Endodermal cell (in vitro differentiated cells): Measurements from ENCODE around the gene CAMK2A. TPM values are rescaled to one million over a fixed set of nuclear protein-coding genes. Genes with fewer than 3 reads are reported as not detected.

Source experiments
- DNase-seq: peaks from one replicate; pipeline ENCODE4 v3.0.0-alpha.2; 2017
- H3K27ac ChIP-seq: 2 replicates; pipeline ENCODE4 v1.5.1; 2013; ENCODE audit warnings: mild to moderate bottlenecking, low read depth, low read length, moderate library complexity
- H3K27me3 ChIP-seq: 2 replicates; pipeline ENCODE4 v1.6.1; 2013; ENCODE audit warnings: mild to moderate bottlenecking, low read length, moderate library complexity; ENCODE audit not compliant: insufficient read depth, control insufficient read depth, poor library complexity, severe bottlenecking
- H3K36me3 ChIP-seq: 2 replicates; pipeline ENCODE4 v1.7.0; 2013; ENCODE audit warnings: mild to moderate bottlenecking, low read length, moderate library complexity; ENCODE audit not compliant: control insufficient read depth, insufficient read depth
- H3K4me1 ChIP-seq: one replicate; pipeline ENCODE4 v1.7.0; 2013; ENCODE audit warnings: low read length; ENCODE audit not compliant: control insufficient read depth, insufficient read depth
- H3K4me3 ChIP-seq: 2 replicates; pipeline ENCODE4 v1.5.1; 2013; ENCODE audit warnings: mild to moderate bottlenecking, low read length, moderate library complexity
- H3K9ac ChIP-seq: 2 replicates; pipeline ENCODE4 v1.6.1; 2013; ENCODE audit warnings: mild to moderate bottlenecking, low read length, moderate library complexity; ENCODE audit not compliant: poor library complexity, severe bottlenecking; ENCODE audit errors: extremely low read depth
- H3K9me3 ChIP-seq: 2 replicates; pipeline ENCODE4 v1.6.1; 2013; ENCODE audit warnings: mild to moderate bottlenecking, low read length, moderate library complexity; ENCODE audit not compliant: control insufficient read depth
- H3K27ac Mint-ChIP-seq: 2 replicates; pipeline ENCODE4 v1.8.0; 2020; ENCODE audit warnings: mixed read lengths
- H3K27me3 Mint-ChIP-seq: 2 replicates; pipeline ENCODE4 v1.8.0; 2021; ENCODE audit warnings: mild to moderate bottlenecking, mixed read lengths; ENCODE audit not compliant: insufficient read depth
- H3K36me3 Mint-ChIP-seq: 2 replicates; pipeline ENCODE4 v1.8.0; 2020; ENCODE audit warnings: low read depth, mixed read lengths
- H3K4me1 Mint-ChIP-seq: 2 replicates; pipeline ENCODE4 v1.8.0; 2020; ENCODE audit warnings: mixed read lengths
- H3K4me3 Mint-ChIP-seq: 2 replicates; pipeline ENCODE4 v1.8.0; 2020; ENCODE audit warnings: mild to moderate bottlenecking, moderate library complexity, mixed read lengths
- H3K9me3 Mint-ChIP-seq: 2 replicates; pipeline ENCODE4 v1.8.0; 2020; ENCODE audit warnings: mild to moderate bottlenecking, mixed read lengths
- WGBS, 2 experiments: methylation state at CpG; one replicate each; pipeline versions ENCODE4 v1.1.5 to v1.1.7; 2013; ENCODE audit warnings: missing lambda C conversion rate in 2 of 2, mixed read lengths in 1 of 2; ENCODE audit not compliant: insufficient coverage in 1 of 2, insufficient read length in 1 of 2; 5-methylcytosine and 5-hydroxymethylcytosine counted together
- long read RNA-seq, 4 experiments: library from polyadenylated mRNA in 2 of 4; library from RNA in 1 of 4; library from capped mRNA in 1 of 4; stranded (forward) in 3 of 4; unstranded in 1 of 4; transcript quantifications; one replicate each; pipeline ENCODE4 v2.0.0, GENCODE V29; 2020 to 2021; ENCODE audit warnings: inconsistent platforms in 1 of 4
- polyA plus RNA-seq, 2 experiments: library from polyadenylated mRNA; stranded (reverse); fragments of 50-300 nt; gene quantifications; one replicate each; pipeline ENCODE4 v1.2.3, GENCODE V29; 2013
- total RNA-seq, 2 donors: library from RNA; stranded (reverse); fragmentation: NEBNext Ultra II Directional in 1 of 2; extraction: Animal tissue kit (Norgen Biotek cat#: 25700) in 1 of 2; gene quantifications; 2 replicates in 1 of 2; 3 replicates in 1 of 2; pipeline ENCODE4 v1.2.1, GENCODE V29; 2021
- TF ChIP-seq, protein P1 (sequence below): fragments of 200-600 bp; sonication (generic); conservative IDR thresholded peaks from 2 replicates; pipeline ENCODE4 v1.5.0; 2021; ENCODE audit warnings: antibody characterized with exemption, mild to moderate bottlenecking

Gene CAMK2A
- under 1 TPM; 0.31 to 0.49 TPM for total RNA-seq
- 1.6 TPM for polyA plus RNA-seq (2013, experiment 1 of 2)
- polyA plus RNA-seq (2013, experiment 2 of 2) = 1.6 TPM
- long read RNA-seq, experiment 1 = 0 reads
- long read RNA-seq, experiment 2, partial matches to known transcripts = 0 of 1 reads
- long read RNA-seq, experiment 2, other reads (novel, unspliced or antisense) = 1 of 1 reads
- long read RNA-seq, experiment 3 = 0 reads
- long read RNA-seq, experiment 4 = 0 reads

DNA sequence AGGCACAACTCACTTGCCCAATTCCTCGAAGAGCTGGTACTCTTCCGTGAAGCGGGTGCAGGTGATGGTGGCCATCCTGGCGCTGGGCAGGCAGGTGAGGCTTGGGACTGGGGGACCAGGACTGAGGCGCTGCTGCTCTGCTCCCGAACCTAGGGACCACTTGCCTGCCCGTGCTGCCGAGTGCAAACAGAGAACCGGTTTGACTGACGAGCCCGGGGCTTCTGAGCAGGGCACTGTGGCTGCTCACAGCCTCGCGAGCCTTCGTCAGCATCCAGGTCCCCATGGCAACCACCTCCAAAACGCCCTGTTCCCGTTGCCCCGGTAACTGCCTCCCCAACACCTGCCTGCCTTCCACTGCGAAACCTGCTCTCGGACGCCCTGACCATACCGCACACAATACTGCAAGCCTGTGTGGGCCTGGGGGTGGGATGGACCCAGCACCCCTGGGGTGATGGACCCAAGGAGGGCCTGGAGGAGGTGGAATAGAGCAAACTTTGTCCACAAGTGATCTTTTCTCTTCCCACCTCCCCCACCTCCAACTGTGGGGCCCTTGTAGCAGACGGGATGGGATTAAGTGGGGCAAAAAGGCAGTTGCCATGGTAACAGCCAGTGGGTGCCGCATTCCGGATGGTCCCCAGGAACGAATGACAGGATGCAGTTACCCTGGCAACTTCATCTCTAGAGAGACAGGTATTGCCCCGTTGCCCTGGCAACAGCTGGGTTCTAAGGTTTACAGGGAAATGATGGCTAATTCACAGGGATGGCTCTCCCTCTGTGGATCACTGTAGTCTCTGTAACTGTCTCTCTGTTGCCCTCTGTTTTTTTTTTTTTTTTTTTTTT lies at the start of gene CAMK2A:
TSS of gene CAMK2A (minus strand) at position 223 of the 840 bp plus-strand sequence. CDS start at position 75, 148 bp downstream.
- no peak within 1 kb of the TSS for H3K27ac Mint-ChIP-seq
- Histone ChIP-seq H3K9me3 (no peaks in the 10 kb centered on the region), H3K4me1 (no peaks in the 10 kb centered on the region), H3K9ac (no peak within 1 kb of the TSS), H3K4me3 (no peak within 1 kb of the TSS), H3K27ac (no peak within 1 kb of the TSS), H3K36me3 (no peaks in the 10 kb centered on the region), H3K27me3 (peaks cover 18% of the 10 kb centered on the region)
- 59 to 69% methylated on average over 15 to 26 of the region's 26 CpGs for WGBS, 2 experiments
- H3K9me3 Mint-ChIP-seq = no peaks in the 10 kb centered on the region
- peak; percentile 71 for DNase-seq
- peaks cover 3% of the 10 kb centered on the region for H3K4me1 Mint-ChIP-seq
- TF ChIP-seq, protein P1, sequence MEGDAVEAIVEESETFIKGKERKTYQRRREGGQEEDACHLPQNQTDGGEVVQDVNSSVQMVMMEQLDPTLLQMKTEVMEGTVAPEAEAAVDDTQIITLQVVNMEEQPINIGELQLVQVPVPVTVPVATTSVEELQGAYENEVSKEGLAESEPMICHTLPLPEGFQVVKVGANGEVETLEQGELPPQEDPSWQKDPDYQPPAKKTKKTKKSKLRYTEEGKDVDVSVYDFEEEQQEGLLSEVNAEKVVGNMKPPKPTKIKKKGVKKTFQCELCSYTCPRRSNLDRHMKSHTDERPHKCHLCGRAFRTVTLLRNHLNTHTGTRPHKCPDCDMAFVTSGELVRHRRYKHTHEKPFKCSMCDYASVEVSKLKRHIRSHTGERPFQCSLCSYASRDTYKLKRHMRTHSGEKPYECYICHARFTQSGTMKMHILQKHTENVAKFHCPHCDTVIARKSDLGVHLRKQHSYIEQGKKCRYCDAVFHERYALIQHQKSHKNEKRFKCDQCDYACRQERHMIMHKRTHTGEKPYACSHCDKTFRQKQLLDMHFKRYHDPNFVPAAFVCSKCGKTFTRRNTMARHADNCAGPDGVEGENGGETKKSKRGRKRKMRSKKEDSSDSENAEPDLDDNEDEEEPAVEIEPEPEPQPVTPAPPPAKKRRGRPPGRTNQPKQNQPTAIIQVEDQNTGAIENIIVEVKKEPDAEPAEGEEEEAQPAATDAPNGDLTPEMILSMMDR = no peak
- no peak within 1 kb of the TSS for H3K4me3 Mint-ChIP-seq
- H3K27me3 Mint-ChIP-seq = peaks cover 53% of the 10 kb centered on the region
- H3K36me3 Mint-ChIP-seq = no peaks in the 10 kb centered on the region

DNA sequence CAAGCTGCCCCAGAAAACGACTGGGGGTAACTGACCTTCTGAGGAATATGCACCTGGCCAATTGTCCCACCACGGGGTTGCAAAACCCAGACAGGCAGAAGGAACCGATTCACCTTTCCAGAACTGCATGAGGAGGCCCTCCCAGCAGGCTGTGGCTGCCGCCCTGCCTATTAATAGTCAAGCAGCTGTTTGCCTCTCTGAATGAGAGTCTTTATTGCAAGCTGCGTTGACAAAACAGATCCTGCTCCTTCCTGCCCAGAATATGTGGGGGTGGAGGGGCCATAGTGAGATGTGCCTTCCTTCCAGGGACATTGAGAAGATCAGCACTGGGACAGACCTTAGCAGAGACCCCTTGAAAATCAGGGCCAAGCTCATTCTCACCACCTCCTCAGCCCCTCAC lies 49.6 kb upstream of the CAMK2A start:
- WGBS, 2 experiments = 71 to 77% methylated on average over 5 of the region's 5 CpGs
- TF ChIP-seq, protein P1 = no peak
- Histone ChIP-seq H3K4me3 (no peak overlapping the region), H3K4me1 (peaks cover 11% of the 10 kb centered on the region), H3K27me3 (no peaks in the 10 kb centered on the region), H3K36me3 (no peaks in the 10 kb centered on the region), H3K9ac (no peak overlapping the region), H3K27ac (no peak overlapping the region), H3K9me3 (no peaks in the 10 kb centered on the region)
- Mint-ChIP-seq H3K4me1 (peaks cover 9% of the 10 kb centered on the region), H3K4me3 (no peak overlapping the region), H3K36me3 (no peaks in the 10 kb centered on the region), H3K9me3 (no peaks in the 10 kb centered on the region), H3K27ac (no peak overlapping the region), H3K27me3 (no peaks in the 10 kb centered on the region)
- no peak for DNase-seq

DNA sequence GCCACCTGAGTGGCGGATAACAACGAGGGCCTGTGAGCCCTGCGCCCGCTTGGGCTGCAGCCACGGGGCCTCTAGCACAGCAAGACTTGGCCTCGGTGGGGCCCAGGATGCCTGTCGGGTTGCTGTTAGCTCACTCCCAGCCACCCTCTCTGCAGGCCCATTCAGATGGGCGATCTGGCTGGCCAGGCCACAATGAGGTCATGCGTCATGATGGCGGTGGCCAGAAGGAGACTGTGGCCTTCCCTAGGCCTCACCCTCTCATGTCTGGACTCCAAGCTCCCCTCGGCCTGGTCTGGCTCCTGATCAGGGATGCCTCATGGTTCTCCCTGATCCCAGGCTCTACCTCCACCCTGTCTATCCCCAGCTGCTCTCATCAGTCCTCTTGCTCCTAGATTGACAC lies 49.0 kb upstream of the CAMK2A start:
- no peak overlapping the region for H3K27ac ChIP-seq
- H3K27ac Mint-ChIP-seq = no peak overlapping the region
- H3K27me3 Mint-ChIP-seq = no peaks in the 10 kb centered on the region
- TF ChIP-seq, protein P1 = no peak
- no peak overlapping the region for H3K9ac ChIP-seq
- peaks cover 9% of the 10 kb centered on the region for H3K4me1 Mint-ChIP-seq
- H3K36me3 Mint-ChIP-seq = no peaks in the 10 kb centered on the region
- no peaks in the 10 kb centered on the region for H3K36me3 ChIP-seq
- no peak for DNase-seq
- H3K4me1 ChIP-seq = peaks cover 11% of the 10 kb centered on the region
- H3K9me3 Mint-ChIP-seq = no peaks in the 10 kb centered on the region
- no peak overlapping the region for H3K4me3 ChIP-seq
- no peaks in the 10 kb centered on the region for H3K9me3 ChIP-seq
- H3K4me3 Mint-ChIP-seq = no peak overlapping the region
- no peaks in the 10 kb centered on the region for H3K27me3 ChIP-seq
- 96 to 98% methylated on average over 8 to 11 of the region's 11 CpGs for WGBS, 2 experiments
